HG02798 (cell line): ENCODE data around the gene OXSR1.
"Not testable (repeated sequence)": the region's sequence is repeated elsewhere in the genome, so short reads cannot be mapped to it uniquely, and the experiment has no call there.

Source experiments
- ATAC-seq: cut with Tn5 transposase; IDR thresholded peaks from one replicate; pipeline ENCODE4 v1.9.1; 2021; ENCODE audit warnings: mild to moderate bottlenecking; ENCODE audit not compliant: unreplicated experiment, poor library complexity

OXSR1 gene

GRCh38 chr3:38141173-38141951 lies 24.0 kb upstream of the OXSR1 start:
- ATAC-seq: no peak

GRCh38 chr3:38141952-38142273 lies 23.4 kb upstream of the OXSR1 start:
- no peak for ATAC-seq

GRCh38 chr3:38142959-38143358 lies 22.4 kb upstream of the OXSR1 start:
- ATAC-seq: no peak

- no peak for ATAC-seq
Measured at GRCh38 chr3:38143511-38143910, 21.8 kb upstream of the OXSR1 start.

- ATAC-seq: no peak
Measured at GRCh38 chr3:38146504-38146903, 18.8 kb upstream of the OXSR1 start.

GRCh38 chr3:38147421-38147820 lies 17.9 kb upstream of the OXSR1 start:
- no peak for ATAC-seq

GRCh38 chr3:38148311-38148882 lies 16.9 kb upstream of the OXSR1 start:
- ATAC-seq: no peak

GRCh38 chr3:38149708-38150107 lies 15.6 kb upstream of the OXSR1 start:
- no peak for ATAC-seq

- ATAC-seq: no peak
Measured at GRCh38 chr3:38150780-38151528, 14.4 kb upstream of the OXSR1 start.

- no peak for ATAC-seq
Measured at GRCh38 chr3:38151667-38152265, 13.6 kb upstream of the OXSR1 start.

GRCh38 chr3:38152609-38153008 lies 12.7 kb upstream of the OXSR1 start:
- no peak for ATAC-seq

GRCh38 chr3:38153221-38153620 lies 12.1 kb upstream of the OXSR1 start:
- ATAC-seq: no peak

- ATAC-seq: no peak
Measured at GRCh38 chr3:38154033-38154494, 11.3 kb upstream of the OXSR1 start.

- no peak for ATAC-seq
Measured at GRCh38 chr3:38154625-38155255, 10.6 kb upstream of the OXSR1 start.

GRCh38 chr3:38155825-38156224 lies 9.5 kb upstream of the OXSR1 start:
- ATAC-seq: no peak

- no peak for ATAC-seq
Measured at GRCh38 chr3:38157117-38157516, 8.2 kb upstream of the OXSR1 start.

- no peak for ATAC-seq
Measured at GRCh38 chr3:38157595-38157994, 7.7 kb upstream of the OXSR1 start.

GRCh38 chr3:38158472-38158871 lies 6.9 kb upstream of the OXSR1 start:
- no peak for ATAC-seq

- not testable (repeated sequence) for ATAC-seq
Measured at GRCh38 chr3:38160704-38161103, 4.6 kb upstream of the OXSR1 start.

GRCh38 chr3:38163117-38163840 lies 2.1 kb upstream of the OXSR1 start:
- ATAC-seq: no peak
